Iris pigment epithelial cell (primary cell): ENCODE measurements around the gene ACBD6.

Experiments
- DNase-seq: peaks from one replicate; pipeline ENCODE4 v3.0.0-alpha.2; 2011; ENCODE audit warnings: low read depth

ACBD6 gene

GRCh38 chr1:180256341-180257027 is 245.9 kb downstream of the ACBD6 start:
- DNase-seq = no peak

- DNase-seq = no peak
Observed at GRCh38 chr1:180255536-180256340, 246.6 kb downstream of the ACBD6 start.

- DNase-seq = no peak
Observed at GRCh38 chr1:180254854-180255253, 247.5 kb downstream of the ACBD6 start.

GRCh38 chr1:180254496-180254819 is 247.9 kb downstream of the ACBD6 start:
- DNase-seq = no peak

GRCh38 chr1:180253585-180254495 is 248.5 kb downstream of the ACBD6 start:
- DNase-seq = no peak

- peak; percentile 71 for DNase-seq
Observed at GRCh38 chr1:180252638-180253536, 249.5 kb downstream of the ACBD6 start.

- DNase-seq = no peak
Observed at GRCh38 chr1:180251526-180252305, 250.7 kb downstream of the ACBD6 start.

- no peak for DNase-seq
Observed at GRCh38 chr1:180250883-180251509, 251.4 kb downstream of the ACBD6 start.

- no peak for DNase-seq
Observed at GRCh38 chr1:180250499-180250770, 251.9 kb downstream of the ACBD6 start.

GRCh38 chr1:180249725-180250498 is 252.5 kb downstream of the ACBD6 start:
- no peak for DNase-seq

- no peak for DNase-seq
Observed at GRCh38 chr1:180248731-180249681, 253.4 kb downstream of the ACBD6 start.

- no peak for DNase-seq
Observed at GRCh38 chr1:180248176-180248575, 254.2 kb downstream of the ACBD6 start.

- no peak for DNase-seq
Observed at GRCh38 chr1:180247580-180247979, 254.8 kb downstream of the ACBD6 start.

GRCh38 chr1:180247061-180247460 is 255.3 kb downstream of the ACBD6 start:
- peak; percentile 18 for DNase-seq

GRCh38 chr1:180246579-180246978 is 255.8 kb downstream of the ACBD6 start:
- no peak for DNase-seq

- no peak for DNase-seq
Observed at GRCh38 chr1:180244840-180245239, 257.5 kb downstream of the ACBD6 start.

- DNase-seq = no peak
Observed at GRCh38 chr1:180243517-180244221, 258.7 kb downstream of the ACBD6 start.
